NCI-H510A (cell line): ENCODE measurements around the gene APOBEC3A.
"Not testable (repeated sequence)": the region's sequence is repeated elsewhere in the genome, so short reads cannot be mapped to it uniquely, and the experiment has no call there.

Experiments used
- DNase-seq: peaks from one replicate; lab custom pipeline; 2025; lab: John Stamatoyannopoulos, UW

APOBEC3A gene

DNA sequence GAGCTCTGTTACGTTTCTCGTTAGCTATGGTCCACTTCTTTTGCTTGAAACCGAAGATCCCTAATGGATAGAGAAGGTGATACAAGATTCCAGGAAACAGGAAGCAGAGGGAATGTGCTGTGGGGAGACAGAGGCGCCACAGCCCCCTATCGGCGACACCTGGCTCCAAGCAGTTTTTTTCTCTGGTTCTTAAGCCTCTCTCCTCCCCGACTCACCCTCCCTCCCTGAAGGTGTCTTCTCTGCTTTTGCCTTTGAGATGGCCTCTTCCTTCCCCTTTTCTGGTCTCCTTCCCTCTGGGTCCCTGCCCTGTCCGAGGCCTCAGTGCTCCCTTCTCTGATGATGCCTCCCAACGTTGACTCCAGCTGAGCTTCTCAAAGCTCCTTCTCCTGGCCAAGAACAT lies 14.2 kb upstream of the APOBEC3A start:
- no peak for DNase-seq

DNA sequence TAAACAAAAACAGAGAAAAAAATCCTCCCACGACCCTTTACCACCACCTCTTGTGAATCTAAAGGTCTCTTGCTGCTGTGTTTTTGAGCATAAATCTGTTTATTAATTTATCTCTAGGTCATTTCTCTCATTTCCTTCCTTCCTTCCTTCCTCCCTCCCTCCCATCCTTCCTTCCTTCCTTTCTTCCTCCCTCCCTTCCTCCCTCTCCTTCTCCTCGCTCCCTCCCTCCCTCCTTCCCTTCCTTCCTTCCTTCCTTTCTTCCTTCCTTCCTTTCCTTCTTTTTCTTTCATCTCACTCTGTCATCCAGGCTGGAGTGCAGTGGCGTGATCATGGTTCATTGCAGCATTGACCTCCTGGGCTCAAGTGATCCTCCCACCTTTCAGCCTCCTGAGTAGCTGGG lies 13.5 kb upstream of the APOBEC3A start:
- DNase-seq, result no peak

DNA sequence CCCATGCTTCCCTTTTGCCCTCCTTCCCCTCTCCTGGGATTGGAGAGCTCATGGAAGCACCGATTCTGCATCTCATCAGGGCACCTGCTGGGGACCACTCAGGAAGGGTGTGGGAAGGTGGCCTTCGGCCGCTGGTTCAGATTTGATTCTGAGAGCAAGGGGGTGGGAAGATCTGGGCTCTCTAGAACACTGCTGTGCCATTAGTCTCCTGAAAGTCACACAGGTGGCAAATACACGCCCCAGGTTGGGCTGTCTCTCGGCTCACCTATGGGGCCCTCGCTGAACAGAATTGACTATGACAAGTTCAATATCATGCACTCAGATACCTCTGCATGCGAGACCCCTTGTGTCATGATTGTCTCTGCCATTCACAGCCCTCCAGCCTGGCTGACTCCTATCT lies 12.8 kb upstream of the APOBEC3A start:
- no peak for DNase-seq

DNA sequence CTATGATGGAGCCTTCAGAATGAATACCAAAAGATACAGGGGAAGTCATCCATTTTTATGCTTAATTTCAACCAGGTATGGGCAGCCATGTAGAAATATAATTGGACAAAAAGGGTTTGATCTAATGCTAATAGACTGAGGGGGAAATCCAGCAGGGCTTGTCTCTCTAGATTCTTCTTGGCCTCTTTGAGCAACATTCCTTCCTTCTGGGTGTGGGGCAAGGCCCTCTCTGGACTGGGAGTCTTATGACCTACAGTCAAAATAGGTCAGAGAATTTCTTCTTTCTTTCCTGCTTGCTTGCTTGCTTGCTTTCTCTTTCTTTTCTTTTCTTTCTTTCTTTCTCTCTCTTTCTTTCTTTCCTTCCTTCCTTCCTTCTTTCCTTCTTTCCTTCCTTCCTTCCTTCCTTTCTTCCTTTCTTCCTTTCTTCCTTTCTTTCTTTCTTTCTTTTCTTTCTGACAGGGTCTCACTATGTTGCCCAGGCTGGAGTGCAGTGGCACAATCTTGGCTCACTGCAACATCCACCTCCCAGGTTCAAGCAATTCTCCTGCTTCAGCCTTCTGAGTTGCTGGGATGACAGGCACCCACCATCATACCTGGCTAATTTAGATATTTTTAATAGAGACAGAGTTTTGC lies 11.6 kb upstream of the APOBEC3A start:
- DNase-seq, result not testable (repeated sequence)

DNA sequence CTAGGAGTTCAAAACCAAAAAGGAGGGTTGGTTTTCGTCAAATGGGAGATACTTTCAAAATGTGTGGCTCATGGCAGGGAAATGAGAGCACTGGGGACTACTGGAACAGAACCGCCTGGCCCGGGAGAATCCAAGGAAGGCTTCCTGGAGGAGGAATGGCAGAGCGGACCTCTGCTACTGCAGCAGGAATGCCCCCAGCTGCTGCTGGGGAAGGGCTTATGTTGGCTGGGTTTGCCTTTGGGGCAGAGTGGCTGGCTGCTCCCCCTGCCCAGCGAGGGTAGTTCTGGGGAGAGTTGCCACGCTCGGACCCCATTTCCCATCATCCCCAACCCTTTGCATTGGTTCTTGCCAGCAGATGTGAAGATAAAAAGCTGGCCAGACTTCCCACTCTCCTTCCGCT lies 10.6 kb upstream of the APOBEC3A start:
- no peak for DNase-seq

DNA sequence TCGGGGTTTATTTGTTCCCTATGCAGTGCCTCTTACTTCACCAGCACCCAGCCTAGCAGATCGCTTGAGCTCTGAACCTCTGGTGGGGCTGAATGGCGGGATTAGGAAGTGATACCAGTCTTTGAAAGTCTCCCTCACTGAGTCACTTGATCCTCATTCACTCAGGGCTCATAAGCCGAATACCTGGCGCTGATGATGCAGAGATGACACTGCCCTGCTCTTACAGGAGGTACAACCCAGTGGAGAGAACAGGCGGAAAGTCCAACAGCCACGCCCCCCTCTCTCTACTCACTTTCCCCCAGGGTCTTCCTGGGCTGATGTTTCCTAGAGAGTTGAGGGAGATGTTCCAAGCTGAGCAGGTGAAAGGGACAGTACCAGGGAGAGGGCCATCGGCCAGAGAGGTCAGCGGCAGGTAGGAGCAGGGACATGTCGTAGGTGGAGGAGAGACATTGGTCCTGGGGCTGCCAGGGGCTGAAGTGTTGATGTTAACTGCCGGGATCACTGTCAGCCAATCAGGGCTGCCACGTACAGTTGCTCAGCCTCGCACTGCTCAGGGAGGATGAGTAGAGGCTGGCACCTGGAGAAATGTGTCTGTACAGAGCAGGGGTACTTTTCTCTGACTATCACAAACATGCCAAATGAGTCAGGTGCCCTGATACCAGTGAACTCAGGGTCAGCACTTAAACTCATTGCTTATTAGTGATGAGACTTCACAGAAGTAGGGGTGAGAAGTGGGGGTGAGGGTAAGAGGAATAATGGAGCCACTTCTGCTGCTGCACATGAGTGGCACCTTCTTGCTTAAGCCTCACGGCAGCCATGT lies 9.9 kb upstream of the APOBEC3A start:
- DNase-seq, result no peak

DNA sequence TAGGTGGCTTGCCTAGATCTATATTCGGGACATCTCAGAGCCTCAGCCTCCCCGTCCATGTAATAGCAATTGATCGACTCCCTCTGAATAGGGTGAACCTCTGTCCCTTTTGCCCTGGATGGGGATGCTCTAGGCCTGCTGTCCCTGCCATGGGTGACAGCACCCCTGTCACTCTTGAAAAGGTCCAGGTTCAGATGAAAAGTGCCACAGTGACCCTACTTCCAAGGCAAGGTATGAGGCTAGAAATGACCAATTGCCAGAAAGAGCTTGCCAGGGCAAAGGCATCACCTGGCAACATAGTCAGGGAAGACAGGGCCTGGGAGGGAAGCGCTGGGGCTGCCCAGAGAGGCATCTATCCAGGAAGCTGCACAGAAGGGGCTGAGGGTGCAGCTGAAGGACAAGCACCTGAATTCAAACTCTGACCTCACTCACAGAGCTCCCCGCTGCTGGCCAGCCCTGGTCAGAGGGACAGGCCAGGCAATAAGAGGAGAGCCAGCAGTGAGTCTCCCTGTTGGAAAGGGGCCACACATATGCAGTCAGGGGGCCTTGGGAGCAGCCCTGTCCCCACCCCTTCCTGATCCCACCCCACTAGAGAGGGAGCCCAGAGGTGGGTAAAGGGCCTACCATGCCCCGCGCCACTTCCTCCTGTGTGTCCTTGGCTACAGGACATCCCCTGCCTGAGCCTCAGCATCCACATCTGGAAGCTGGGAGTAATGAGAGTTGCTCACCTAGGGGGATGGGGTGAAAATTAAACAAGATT lies 9.0 kb upstream of the APOBEC3A start:
- DNase-seq, result no peak

DNA sequence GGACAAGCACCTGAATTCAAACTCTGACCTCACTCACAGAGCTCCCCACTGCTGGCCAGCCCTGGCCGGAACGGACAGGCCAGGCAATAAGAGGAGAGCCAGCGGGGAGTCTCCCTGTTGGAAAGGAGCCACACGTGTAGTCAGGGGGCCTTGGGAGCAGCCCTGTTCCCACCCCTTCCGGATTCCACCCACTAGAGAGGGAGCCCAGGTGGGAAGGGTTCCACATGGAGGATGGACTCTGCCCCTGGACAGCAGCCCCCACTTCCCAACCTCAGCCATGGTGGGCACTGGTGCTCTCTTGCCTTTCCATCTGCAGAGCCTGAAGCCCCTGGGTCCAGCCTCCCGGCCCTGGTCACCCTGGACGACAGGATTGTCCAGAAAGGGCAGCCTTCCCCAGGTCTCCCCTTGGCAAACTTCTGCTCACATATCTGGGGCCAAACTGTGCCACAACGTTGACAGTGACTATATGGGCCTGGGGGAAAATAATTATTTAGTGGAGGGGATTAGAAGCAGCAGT lies 7.5 kb upstream of the APOBEC3A start:
- no peak for DNase-seq

DNA sequence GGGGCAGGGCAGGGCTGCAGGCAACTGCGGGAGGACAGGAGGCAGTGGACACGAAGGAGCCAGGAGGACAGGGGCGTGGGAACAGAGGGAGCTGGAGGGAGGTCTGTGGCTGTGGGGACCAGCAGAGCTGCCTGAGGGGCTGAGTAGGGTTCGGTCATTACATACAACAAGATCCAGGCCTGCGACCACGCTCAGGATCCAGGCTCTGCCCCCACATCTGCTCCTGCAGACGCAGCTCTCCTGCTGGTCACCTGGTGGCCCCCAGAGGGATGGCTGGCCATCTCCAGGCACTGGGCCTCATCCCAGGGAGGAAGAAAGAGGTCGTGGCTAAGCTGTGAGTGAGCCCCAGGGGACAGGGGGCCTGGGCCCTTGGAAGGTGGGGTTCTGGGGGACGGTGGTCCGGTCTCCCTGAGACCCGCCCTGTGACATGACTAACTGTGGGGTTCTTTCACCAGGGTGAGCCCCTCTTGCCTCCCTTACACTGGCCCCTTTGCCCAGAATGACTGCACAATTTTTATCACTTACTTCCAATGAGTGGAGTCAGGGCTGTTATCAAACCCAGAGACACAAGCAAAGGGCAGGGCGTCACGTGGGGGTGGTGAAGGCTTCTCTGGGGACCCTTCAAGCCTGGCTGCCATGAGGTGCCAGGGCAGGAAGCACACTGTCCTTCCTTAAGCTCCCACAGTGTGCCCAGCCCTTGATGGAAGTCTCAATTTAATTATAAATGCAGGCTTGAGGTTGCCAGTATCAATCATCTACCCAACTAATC lies 6.7 kb upstream of the APOBEC3A start:
- DNase-seq, result no peak

DNA sequence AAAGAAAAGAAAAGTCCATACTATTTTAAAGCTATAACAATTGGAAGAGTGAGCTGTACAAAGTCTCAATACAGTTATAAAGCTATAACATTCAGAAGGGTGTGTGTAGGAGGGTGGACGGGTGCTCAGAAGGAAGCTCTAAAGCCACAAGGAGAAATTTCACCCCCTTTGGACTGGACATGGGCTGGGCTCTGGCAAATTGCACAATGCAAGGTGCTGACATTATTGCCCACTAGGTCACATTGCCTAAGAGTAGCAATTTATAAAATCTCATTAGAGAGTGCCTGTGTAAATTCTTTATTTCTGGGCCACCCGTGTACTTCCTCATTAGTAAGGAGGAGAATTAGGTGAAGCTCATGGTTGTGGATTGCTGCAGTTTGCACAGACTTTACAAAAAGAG lies 5.7 kb upstream of the APOBEC3A start:
- no peak for DNase-seq

DNA sequence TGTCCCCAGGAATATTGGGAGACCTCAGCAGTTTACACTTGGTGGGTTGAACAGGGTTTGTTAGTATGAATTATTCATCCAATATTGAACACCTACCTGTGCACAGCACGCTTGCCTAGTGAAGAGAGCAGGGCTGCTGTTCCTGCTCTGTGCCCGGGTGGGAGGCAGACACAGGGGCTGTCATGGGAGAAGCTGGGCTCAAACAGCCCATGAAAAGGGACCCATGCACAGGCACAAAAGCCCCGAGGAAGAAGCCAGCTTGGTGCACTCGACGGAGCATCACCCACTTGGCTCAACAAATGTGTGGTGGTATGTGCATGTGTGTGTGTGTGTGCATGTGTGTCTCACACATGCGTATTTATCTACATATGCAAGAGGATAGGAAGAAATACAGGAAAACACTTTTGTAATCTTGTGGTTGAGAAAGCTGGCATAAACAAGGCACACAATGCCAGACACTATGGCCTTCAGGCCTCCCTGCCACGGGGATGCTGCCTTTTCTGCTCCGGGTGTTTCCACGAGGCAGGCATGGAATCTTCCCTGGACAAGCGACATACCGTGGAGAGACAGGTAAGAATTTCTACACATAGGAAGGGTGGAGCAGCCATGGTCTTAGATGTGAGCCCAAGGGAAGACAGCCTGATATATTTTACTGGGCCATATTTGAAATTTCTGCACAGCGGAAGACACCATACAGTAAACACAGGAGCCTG lies 5.0 kb upstream of the APOBEC3A start:
- DNase-seq, result no peak

DNA sequence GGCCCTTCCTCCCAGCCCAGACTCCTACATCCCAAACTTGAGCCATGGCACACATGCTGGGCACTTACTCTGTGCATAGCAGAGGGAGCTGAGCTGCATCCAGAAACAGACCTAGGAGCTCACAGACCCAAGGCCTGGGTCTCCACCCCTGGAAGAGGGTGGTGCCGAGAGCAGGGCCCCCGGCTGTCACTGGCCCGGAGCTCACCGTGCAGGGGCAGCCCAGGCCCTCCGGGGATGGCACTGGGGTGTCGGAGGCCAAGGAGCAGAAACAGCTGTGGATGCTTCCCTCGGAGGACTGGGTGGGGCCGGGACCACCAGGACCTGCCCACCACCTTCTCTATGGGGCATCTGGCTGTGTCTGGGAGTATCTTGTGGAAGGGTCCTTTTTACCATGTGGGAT lies 4.3 kb upstream of the APOBEC3A start:
- DNase-seq, result no peak

DNA sequence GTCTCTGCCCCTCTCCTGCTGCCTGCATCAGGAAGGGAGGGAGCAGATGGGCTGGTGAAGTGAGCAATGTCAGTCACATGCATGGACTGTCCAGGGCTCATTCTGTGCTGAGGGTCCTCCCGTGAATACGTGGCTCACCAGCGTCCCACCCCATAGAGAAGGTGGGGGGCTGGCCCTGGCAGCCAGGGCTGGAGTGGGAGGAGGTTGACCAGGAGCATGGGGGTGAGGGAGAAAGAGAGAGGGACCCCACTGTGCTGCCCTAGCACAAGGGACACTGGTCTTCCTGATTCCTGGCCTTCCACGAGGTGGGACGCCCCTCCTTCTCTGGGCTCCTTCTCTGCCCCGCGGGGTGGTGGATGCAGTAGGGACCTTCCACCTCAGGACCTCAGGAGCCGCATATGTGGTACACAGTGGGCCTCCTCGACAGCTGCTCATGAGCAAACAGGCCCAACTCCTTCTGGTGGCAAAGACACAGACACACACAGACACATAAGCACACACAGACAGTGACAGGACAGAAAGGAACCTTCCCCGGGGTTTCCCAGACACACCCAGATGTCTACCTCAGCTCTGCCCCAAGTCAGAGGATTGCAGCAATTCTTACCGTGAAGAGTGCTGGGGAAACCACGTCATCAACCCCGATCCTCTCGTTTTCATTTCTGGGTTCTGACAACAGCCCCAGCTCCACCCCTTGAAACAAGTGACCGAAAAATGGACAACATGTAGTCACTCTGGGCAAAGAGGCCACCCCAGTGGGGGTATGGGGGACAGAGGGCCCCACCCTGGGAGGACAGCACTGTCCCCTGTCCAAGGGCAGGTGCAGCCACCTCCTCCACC lies 3.6 kb upstream of the APOBEC3A start:
- DNase-seq, result no peak

DNA sequence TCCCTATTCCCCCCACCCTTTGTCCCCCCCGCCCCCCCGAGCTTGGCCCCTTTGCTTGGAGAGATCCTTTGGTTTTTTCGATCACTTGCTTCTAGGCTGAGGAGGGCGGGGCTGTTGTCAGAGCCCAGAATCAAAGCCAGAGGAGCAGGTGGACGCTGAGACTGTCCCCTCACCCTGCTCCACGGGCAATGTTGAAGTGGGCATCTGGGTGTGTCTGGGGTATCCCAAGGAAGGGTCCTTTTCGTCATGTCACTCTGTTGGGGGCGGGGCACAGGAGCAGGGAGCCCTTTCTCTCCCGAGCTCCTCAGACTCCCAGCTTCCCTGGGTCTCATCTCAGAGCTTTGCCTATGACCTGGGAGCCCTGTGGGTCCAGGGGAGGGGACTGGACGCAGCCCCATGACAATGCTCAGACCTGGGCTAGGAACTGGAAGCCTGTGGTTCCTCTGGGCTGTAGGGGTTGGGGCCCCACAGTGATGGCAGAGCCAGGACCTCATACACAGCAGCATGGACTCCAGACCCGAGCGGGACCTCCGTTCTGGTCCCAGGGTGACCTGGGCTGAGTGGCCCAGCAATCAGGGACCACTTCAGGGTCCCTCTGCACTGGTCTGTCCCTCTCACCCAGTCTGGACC lies 2.9 kb upstream of the APOBEC3A start:
- DNase-seq, result no peak

DNA sequence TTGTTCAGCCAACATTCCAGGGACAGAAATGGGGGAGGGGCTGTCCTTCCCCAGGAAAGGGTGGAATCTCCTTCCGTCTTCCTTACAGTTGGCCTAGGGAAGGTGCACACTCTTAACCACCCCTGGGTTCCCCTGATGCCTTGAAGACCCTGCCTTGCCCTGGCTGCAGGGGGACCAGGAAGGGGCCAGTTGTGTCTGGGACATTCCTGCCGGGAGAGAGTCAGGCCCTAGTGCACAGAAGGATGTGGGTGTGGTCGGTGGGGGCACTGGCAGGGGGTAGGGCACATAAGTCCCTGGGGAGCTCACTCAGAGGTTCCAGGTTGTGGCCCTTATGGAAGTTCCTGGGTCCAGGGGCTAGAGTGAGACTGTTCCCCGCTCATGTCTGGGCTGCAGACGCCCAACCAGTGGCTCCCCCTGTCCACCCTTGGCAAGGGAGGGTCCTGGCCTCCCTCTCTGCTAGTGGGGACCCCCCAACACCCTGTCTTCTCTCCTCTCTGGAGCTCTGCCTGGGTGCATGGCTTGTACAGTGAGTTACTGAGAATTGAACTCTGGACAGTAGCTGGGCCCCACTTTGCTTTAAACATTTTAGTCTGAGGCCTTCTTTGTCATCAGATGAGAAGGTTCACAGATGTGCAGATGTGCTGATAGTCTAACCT lies 2.0 kb upstream of the APOBEC3A start:
- no peak for DNase-seq

DNA sequence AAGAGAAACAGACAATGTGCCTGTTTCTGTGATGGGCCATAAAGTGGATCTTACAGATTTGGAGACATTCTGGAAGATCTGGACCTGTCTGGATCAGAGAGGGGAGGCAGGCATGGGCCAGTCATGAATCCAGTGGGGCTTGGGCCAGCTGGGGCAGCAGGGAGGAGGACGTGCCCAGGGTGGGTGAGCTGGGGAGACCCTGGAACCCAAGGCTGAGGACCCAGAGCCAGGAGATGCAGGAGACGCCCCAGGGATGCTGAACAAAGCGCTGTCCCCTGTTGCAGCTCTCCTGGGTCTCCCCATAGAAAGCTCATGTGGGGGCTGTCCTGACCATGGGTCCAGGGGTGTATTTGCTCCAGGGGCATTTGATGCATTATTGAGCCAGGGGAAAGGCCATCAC lies 1.5 kb upstream of the APOBEC3A start:
- no peak for DNase-seq

DNA sequence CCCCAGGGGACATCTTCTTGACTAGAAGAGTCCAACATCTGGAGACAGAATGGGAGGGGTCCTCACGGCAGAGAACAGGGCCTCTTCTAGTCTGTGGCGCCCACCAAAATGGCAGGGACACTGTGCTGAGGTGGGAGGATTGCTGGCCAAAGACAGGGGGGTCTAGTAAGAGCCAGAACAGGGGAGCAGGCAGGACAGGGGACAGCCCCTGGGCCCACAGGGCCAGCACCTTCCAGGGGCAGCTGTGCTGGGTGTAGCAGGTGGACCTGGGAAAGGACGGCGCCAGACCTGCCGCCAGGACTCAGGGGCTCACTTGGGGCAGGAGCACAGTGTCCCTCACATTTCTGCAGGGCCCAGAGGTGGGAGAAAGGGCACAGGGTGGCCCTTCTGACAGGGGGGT lies 858 bp upstream of the APOBEC3A start:
- no peak for DNase-seq

DNA sequence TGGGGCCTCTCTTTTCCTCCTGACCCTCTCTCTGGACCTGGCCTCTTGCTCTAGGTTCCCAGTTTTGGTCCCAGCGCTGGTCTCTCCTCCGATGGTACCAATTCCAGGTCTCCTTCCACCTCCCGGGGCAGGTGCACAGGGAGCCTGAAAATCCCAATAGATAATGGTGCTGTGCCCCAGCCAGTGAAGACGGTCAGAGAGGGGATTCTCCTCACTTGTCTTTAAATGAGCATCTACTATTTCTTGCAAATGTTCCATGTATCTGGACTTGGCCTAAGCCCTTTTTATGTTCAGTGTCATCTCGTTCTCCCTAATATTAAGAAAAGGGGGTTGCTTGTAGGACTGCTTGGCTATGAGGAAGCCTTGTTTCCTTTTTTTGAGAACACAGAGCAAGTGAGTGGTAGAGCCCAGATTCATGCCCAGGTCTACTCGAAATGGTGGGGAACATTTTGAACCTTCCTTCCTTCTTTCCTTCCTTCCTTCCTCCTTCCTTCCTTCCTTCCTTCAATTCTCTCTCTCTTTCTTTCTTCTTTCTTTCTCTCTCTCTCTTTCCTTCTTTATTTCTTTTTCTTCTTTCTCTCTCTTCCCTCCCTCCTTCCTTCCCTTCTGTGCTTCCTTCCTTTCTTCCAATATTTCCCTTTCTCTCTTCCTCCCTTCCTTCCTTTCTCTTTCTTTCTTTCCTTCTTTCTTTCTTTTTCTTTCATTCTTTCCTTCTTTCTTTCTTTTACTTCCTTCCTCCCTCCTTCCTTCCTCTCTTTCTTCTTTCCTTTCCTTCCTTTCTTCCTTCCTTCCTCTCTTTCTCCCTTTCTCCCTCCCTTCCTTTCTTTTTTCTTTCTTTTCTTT lies 620 bp downstream of the APOBEC3A start:
- DNase-seq, result no peak

DNA sequence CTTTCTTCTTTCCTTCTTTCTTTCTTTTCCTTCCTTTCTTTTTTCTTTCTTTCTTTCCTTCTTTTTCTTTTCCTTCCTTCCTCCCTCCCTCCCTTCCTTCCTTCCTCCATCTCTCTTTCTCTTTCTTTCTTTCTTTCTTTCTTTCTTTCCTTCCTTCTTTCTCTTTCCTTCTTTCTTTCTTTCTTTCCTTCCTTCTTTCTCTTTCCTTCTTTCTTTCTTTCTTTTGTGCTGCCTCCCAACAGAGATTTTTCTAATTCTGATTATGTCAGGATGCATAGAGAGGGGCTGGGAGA lies 1.2 kb downstream of the APOBEC3A start:
- DNase-seq, result not testable (repeated sequence)
